G401 (cell line): ENCODE data around the gene TNRC18. TPM values are rescaled to one million over a fixed set of nuclear protein-coding genes. Genes with fewer than 3 reads are reported as not detected.

Source experiments
- DNase-seq: peaks from one replicate; pipeline ENCODE4 v3.0.0-alpha.2; 2015; ENCODE audit warnings: low spot score
- in situ Hi-C: cut with HindIII; loops from 2 replicates; pipeline ENCODE4 v1.10.0; 2016; ENCODE audit warnings: low sequenced_read_pairs, mixed read lengths
- total RNA-seq: library from RNA; depleted of rRNA; stranded (reverse); fragments of >200 nt; shearing (Covaris generic); gene quantifications from 2 replicates; pipeline ENCODE4 v1.2.3, GENCODE V29; 2014

Gene TNRC18
- total RNA-seq, 1 experiment from 2014 or later, result 31.5 TPM

GRCh38 chr7:5418285-5418582, 5.4 kb downstream of the TNRC18 start:
- DNase-seq, result no peak
- in situ Hi-C loops, result no loop called here

- in situ Hi-C loops, result no loop called here
- DNase-seq, result peak; percentile 43
Measured at GRCh38 chr7:5417106-5418071, 6.2 kb downstream of the TNRC18 start.

GRCh38 chr7:5414916-5415315, 8.7 kb downstream of the TNRC18 start:
- no peak for DNase-seq
- in situ Hi-C loops, result no loop called here

GRCh38 chr7:5413449-5413786, 10.2 kb downstream of the TNRC18 start:
- DNase-seq, result no peak
- in situ Hi-C loops, result no loop called here

- DNase-seq, result no peak
- in situ Hi-C loops, result no loop called here
Measured at GRCh38 chr7:5408777-5409176, 14.9 kb downstream of the TNRC18 start.

GRCh38 chr7:5406957-5407945, 16.4 kb downstream of the TNRC18 start:
- DNase-seq, result no peak
- in situ Hi-C loops, result no loop called here

GRCh38 chr7:5404421-5404826, 19.2 kb downstream of the TNRC18 start:
- DNase-seq, result peak; percentile 57
- in situ Hi-C loops, result no loop called here

- DNase-seq, result no peak
- in situ Hi-C loops, result no loop called here
Measured at GRCh38 chr7:5403442-5403841, 20.2 kb downstream of the TNRC18 start.

GRCh38 chr7:5397736-5398135, 25.9 kb downstream of the TNRC18 start:
- no peak for DNase-seq
- in situ Hi-C loops, result no loop called here

GRCh38 chr7:5396999-5397663, 26.5 kb downstream of the TNRC18 start:
- in situ Hi-C loops, result no loop called here
- DNase-seq, result peak; percentile 54

GRCh38 chr7:5396542-5396941, 27.1 kb downstream of the TNRC18 start:
- in situ Hi-C loops, result no loop called here
- DNase-seq, result no peak

- DNase-seq, result no peak
- in situ Hi-C loops, result no loop called here
Measured at GRCh38 chr7:5395246-5395645, 28.4 kb downstream of the TNRC18 start.

- DNase-seq, result no peak
- in situ Hi-C loops, result no loop called here
Measured at GRCh38 chr7:5394264-5395105, 29.1 kb downstream of the TNRC18 start.

- in situ Hi-C loops, result no loop called here
- DNase-seq, result no peak
Measured at GRCh38 chr7:5393748-5394147, 29.9 kb downstream of the TNRC18 start.

- in situ Hi-C loops, result no loop called here
- DNase-seq, result no peak
Measured at GRCh38 chr7:5393328-5393727, 30.3 kb downstream of the TNRC18 start.

- no peak for DNase-seq
- in situ Hi-C loops, result no loop called here
Measured at GRCh38 chr7:5390918-5391317, 32.7 kb downstream of the TNRC18 start.

- no peak for DNase-seq
- in situ Hi-C loops, result no loop called here
Measured at GRCh38 chr7:5388905-5389433, 34.7 kb downstream of the TNRC18 start.

GRCh38 chr7:5388273-5388901, 35.2 kb downstream of the TNRC18 start:
- DNase-seq, result no peak
- in situ Hi-C loops, result no loop called here
